Measurements from ENCODE around the gene DGCR8. TPM values are rescaled to one million over a fixed set of nuclear protein-coding genes. Genes with fewer than 3 reads are reported as not detected.

The DGCR8 gene
- total RNA-seq, 2 experiments from 2014 or later = 35.0 to 38.8 TPM

GRCh38 chr22:20093418-20094196 lies 13.6 kb downstream of the DGCR8 start:
- ATAC-seq = no peak
- POLR2A ChIA-PET = interaction anchor here (0.7 to 1.8 kb wide), 6 partner anchors 14 to 34 kb away, joined by 3 to 5 read pairs (median 4); partner anchors contain the start of genes DGCR8 and RANBP1

GRCh38 chr22:20094197-20094807 lies 14.3 kb downstream of the DGCR8 start:
- intact Hi-C loops (cut with micrococcal nuclease) = no loop called here
- no peak for ATAC-seq
- POLR2A ChIA-PET = interaction anchor here (0.6 to 1.8 kb wide), 7 partner anchors 13 to 33 kb away, joined by 3 to 5 read pairs (median 4); partner anchors contain the start of genes DGCR8 and RANBP1
- H3K27me3 Mint-ChIP-seq = no peaks in the 10 kb centered on the region
- H3K4me1 Mint-ChIP-seq (ENCODE audit: low read depth) = peaks cover 84% of the 10 kb centered on the region
- H3K36me3 Mint-ChIP-seq (ENCODE audit: low read depth) = peaks cover 97% of the 10 kb centered on the region
- TF ChIP-seq CTCF (IDR thresholded peaks at IDR 0.05) = no peak
- peak overlapping the region; percentile 34 for H3K27ac Mint-ChIP-seq
- no peak overlapping the region for H3K4me3 Mint-ChIP-seq
- H3K9me3 Mint-ChIP-seq = peaks cover 8% of the 10 kb centered on the region
- no peak for DNase-seq
- CTCF ChIA-PET = interaction anchor here (1.5 to 2.0 kb wide), 2 partner anchors 12 to 16 kb away, joined by 6 to 10 read pairs; no protein-coding TSS in a partner anchor

More at GRCh38 chr22:20093418-20094196, 13.6 kb downstream of the DGCR8 start:
- Mint-ChIP-seq H3K9me3 (peaks cover 8% of the 10 kb centered on the region), H3K27ac (peak overlapping the region; percentile 34), H3K4me3 (no peak overlapping the region), H3K4me1 (ENCODE audit: low read depth) (peaks cover 83% of the 10 kb centered on the region), H3K36me3 (ENCODE audit: low read depth) (peaks cover 92% of the 10 kb centered on the region), H3K27me3 (no peaks in the 10 kb centered on the region)
- no peak for DNase-seq
- TF ChIP-seq CTCF (IDR thresholded peaks at IDR 0.05) = no peak
- CTCF ChIA-PET = interaction anchor here (1.5 to 2.0 kb wide), 2 partner anchors 11 to 17 kb away, joined by 6 to 10 read pairs; no protein-coding TSS in a partner anchor
- intact Hi-C loops (cut with micrococcal nuclease) = no loop called here

DNA sequence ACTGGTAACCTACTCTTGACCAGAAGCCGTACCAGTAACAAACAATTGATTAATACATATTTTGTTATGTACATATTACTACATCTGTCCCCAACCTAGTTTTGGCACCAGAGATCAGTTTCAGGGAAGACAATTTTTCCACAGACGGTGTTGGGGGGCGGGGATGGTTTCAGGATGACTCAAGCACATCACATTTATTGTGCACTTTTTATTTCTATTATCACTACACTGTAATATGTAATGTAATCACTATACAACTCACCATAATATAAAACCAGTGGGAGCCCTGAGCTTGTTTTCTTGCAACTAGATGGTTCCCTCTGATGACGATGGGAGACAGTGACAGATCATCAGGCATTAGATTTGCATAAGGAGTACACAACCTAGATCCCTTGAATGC lies 15.5 kb downstream of the DGCR8 start:
- Mint-ChIP-seq H3K4me1 (ENCODE audit: low read depth) (peaks cover 86% of the 10 kb centered on the region), H3K36me3 (ENCODE audit: low read depth) (peaks cover 96% of the 10 kb centered on the region), H3K9me3 (peaks cover 8% of the 10 kb centered on the region), H3K27me3 (no peaks in the 10 kb centered on the region), H3K27ac (peak overlapping the region; percentile 75), H3K4me3 (no peak overlapping the region)
- peak; percentile 74 for DNase-seq
- TF ChIP-seq CTCF (IDR thresholded peaks at IDR 0.05) = no peak
- intact Hi-C loops (cut with micrococcal nuclease) = no loop called here
- ChIA-PET CTCF (interaction anchor here (1.2 to 2.4 kb wide), 4 partner anchors 9 to 82 kb away, joined by 3 to 10 read pairs (median 5); no protein-coding TSS in a partner anchor), POLR2A (interaction anchor here (0.8 to 1.2 kb wide), 6 partner anchors 9 to 28 kb away, joined by 3 to 6 read pairs (median 3); no protein-coding TSS in a partner anchor)
- peak; percentile 12 for ATAC-seq

GRCh38 chr22:20096574-20097420 lies 16.8 kb downstream of the DGCR8 start:
- Mint-ChIP-seq H3K36me3 (ENCODE audit: low read depth) (peaks cover 92% of the 10 kb centered on the region), H3K4me3 (no peak overlapping the region), H3K27me3 (no peaks in the 10 kb centered on the region), H3K9me3 (peaks cover 8% of the 10 kb centered on the region), H3K4me1 (ENCODE audit: low read depth) (peaks cover 86% of the 10 kb centered on the region), H3K27ac (no peak overlapping the region)
- intact Hi-C loops (cut with micrococcal nuclease) = no loop called here
- ChIA-PET CTCF (interaction anchor here (1.0 to 2.4 kb wide), 5 partner anchors 11 to 83 kb away, joined by 3 to 10 read pairs (median 3); no protein-coding TSS in a partner anchor), POLR2A (interaction anchor here (0.6 to 1.7 kb wide), 6 partner anchors 14 to 75 kb away, joined by 3 to 8 read pairs (median 4); partner anchors contain the start of gene TRMT2A)
- no peak for ATAC-seq
- no peak for TF ChIP-seq CTCF (IDR thresholded peaks at IDR 0.05)
- DNase-seq = no peak
